NCI-H2227 (cell line): ENCODE results near the gene CCND1.

Source experiments
- DNase-seq: peaks from one replicate; lab custom pipeline; 2025; ENCODE audit not compliant: unreplicated experiment; lab: John Stamatoyannopoulos, UW

Gene CCND1

DNA sequence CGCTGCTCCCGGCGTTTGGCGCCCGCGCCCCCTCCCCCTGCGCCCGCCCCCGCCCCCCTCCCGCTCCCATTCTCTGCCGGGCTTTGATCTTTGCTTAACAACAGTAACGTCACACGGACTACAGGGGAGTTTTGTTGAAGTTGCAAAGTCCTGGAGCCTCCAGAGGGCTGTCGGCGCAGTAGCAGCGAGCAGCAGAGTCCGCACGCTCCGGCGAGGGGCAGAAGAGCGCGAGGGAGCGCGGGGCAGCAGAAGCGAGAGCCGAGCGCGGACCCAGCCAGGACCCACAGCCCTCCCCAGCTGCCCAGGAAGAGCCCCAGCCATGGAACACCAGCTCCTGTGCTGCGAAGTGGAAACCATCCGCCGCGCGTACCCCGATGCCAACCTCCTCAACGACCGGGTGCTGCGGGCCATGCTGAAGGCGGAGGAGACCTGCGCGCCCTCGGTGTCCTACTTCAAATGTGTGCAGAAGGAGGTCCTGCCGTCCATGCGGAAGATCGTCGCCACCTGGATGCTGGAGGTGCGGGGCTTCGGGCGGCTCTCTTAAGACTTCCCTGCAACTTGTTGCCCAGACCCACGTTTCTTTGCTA is at the start of gene CCND1:
CCND1 (plus strand) TSS at position 162 of the 587 bp plus-strand sequence; CDS start at position 320, 158 bp downstream.
- peak; percentile 53 for DNase-seq

DNA sequence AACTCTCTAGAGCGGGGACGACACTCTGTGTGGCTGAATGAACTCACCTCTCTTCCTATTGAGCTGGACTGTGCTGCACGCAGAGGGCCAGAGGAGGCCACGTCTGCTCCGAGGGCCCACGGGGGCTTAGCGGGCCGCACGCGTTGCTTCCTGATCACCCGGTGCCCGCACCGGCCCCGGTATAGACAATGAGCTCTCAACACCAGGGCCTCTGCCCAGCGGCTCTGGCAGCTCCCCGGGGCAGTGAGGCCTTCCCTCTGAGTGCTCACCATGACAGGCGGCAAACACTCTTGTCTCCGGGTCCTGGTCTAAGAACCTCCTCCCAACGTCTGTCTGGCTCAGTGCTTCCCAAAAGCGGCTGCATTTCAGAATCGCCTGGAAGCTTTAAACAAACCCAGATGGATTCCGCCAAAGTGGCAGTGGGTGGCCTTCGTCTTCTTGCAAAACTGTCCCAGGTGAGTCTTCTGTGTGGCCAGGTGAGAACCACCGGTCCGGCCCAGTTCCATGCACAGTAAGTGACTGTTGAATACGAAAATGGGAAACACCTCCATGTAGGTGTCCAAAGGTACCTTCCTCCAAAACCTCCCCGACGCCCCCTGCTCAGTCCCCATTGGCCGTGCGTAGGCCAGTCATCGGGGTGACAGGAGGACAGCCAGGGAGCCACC is 47.8 kb upstream of the CCND1 start:
- DNase-seq, result no peak

DNA sequence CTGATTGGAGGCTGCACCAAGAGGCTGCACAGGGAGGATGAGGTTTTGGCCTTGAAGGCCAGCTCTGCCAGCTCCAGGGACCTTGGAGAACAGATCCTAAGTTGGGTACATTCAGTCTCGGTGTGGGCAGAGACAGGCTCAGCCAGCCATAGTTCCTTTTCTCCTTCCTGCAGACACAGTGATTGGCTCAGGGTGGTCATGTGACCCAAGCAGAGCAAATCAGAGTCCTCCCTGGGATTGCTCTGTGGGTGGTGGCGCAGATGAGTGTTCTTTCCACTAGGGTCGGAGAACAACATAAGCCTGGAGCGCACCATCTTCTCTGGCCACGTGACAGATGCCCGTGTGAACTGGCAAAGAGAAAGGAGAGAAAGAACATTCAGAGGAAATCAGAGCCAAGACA is 47.1 kb upstream of the CCND1 start:
- DNase-seq, result no peak

DNA sequence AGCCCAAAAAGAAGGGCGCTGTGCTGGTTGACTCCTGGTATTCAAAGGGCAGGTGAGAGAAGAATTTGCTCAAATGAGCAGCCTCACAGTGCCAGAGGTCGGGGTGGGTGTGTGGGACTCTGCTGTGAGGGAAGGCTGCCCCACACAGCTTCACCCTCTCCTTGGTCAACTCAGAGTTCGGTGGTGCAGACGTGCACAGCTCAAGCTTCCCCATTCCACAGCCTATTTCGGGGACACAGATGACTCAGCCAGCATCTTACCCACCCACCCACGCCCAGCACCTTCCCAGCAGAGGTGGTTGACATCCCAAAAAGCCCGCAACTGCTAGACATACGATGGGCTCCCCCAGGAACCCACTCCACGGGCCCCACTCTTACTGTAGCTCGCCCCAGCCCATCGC is 46.5 kb upstream of the CCND1 start:
- DNase-seq, result no peak

DNA sequence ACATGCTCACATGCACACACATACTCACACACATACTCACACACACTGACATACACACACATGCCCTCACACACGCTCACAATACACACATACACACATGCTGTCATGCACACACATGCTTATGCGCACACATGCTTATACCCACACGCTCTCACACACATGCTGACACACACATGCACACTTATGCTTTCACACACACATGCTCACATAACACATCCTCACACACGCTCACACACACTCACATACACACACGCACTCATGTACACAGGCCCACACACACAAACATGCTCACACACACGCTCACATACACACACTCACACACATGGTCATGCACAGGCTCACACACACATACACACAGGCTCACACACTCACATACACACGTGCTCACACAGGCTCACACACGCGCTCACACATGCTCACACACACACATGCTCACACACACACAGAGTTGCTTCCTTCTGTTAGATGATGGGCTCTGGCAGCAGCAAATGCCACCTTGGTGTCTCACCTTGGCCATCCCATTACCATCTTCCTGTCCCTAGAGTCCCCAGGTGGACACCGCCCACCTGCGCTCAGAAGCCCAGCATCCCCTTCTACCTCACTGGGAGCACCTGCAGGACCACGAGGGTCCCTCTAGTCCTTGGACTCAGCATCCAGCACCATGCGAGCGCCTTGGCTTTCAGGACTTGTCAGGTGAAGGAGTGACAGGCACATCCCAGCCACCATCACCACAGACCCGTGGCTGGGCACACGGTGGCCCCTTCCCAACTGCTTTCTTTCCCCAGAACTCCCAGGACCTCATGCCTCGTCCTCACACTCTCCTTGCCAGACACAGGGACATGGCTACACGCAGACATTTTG is 44.9 kb upstream of the CCND1 start:
- DNase-seq, result no peak

DNA sequence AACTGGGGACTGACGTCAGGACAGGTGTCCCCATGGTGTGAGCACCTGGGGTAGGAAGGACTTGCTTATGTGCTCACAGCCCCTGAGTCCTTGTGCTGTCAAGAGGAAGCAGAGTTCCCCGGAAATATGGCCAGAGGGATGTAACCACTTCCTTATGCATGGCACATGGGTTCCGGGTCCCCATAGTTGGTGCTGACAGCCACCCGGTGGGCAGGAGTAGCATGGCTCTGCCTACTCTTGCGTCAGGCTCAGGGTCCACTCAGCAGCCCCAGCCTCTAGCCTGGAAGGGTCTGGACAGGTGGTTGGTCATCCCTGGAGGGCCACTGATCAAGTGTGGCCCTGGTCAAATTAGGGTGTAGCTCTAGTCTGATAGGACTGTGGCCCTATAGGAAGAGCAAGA is 42.8 kb upstream of the CCND1 start:
- DNase-seq, result no peak

DNA sequence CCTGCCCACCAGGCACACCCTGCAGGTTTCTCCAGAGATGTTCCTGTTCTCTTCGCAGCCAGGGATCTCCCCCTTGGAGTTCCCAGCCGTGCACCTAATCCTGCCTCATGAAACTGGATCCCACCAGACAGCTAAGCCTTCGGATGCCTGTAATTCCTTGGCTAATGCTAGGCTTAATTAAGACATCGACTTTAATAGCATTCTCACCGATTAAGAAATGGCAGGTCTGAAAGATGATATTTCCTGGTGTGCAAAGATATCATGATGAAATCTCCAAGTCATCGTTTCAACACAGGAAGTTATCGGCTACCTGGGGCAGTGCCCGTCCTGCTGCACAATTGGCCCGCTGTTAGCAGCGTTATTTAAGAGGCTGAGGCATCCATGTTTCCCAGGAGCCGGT is 41.5 kb upstream of the CCND1 start:
- DNase-seq, result no peak

DNA sequence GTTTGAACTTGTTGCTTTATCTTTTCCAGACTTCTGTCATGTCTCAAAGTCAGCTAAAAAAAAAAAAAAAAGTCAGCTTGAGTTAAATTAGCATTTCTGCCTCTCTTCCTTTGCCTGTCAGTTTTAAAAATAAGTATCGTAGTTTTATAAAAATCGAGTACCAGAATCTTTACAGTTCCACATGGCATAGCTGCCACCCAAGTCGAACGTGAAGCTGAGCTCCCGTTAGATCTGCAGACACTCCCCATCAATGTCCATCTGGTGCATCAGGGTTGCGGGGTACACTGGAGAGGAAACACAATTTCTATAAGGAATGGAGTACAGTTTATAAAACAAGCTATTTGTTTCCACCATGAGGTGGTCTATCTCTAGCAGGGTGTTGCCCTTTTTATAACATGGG is 41.0 kb upstream of the CCND1 start:
- no peak for DNase-seq

DNA sequence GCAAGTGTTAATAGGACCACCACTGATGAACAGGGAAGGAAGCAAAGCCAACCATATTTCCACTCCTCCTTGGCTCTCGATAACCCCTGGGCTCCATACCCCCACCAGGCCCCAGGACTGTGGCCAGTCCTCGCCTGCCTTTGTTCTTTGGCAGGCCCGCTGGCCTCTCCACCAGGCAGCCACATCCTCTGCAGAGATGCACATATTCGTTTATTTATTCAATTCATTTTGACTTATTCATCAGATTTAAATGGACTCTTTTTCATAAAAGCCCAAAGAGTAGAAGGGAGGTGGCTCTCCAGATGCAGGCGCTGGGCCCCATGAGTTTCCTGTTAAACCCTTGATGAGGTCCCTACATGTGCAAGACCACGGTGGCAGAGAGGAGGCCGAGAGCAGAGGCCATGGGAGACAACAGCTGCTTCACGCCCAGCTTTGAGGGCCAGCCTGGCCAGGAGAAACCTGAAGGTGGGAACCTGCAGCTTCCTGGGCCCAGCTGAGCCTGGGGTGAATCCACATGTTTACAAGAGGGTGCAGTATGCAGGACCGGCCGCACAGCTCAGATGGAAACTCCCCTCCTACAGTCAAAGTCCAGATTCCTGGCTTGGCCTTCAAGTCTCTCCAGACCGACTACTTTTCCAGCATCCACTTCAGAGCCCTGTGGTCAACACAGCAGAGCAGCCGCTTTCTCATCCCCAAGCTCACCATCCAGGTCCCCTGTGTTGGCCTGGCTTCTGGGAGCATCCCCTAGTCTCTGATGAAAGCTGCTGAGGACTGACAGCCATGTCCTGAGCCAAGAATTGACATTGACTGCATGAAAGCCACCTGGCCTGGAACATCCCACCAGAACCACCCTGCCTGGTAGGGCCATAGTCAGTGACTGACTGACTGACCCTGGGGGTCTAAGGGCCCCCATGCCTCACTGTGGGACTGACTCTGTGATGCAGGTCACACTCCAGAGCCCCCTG is 39.7 kb upstream of the CCND1 start:
- DNase-seq, result no peak

DNA sequence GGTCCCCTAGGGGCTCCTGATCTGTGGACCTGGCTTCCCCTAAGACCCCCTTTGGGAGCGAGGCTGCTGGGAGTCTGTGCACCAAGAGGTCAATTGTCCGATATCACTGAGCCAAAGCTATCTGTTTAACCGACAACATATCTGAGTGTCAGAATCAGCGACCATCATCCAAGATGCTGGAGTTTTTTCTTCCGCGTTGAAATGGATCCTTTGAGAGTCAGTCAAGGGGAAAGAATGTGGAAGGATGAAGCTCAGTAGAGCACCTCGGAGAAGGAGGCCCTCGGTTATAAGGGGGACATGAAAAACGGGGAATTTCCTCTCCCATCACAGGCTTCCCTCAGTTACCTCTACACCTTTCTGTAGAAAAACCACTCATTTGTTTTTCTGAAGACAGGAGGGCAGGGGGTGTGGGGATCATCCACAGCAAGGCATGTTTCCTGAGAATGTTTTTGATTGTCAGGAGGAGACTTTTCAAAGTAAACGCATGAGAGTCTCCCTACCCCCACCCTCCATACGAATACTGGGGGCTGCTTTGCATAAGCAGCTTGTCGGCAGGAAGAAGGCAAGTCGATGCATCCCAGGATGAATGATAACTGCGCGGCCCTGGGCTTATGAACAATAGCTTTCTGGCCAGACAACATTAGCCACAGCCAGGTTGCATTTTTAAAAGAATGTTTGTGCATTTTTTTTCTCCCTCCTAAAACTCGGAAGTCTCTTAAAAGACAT is 37.7 kb upstream of the CCND1 start:
- no peak for DNase-seq

DNA sequence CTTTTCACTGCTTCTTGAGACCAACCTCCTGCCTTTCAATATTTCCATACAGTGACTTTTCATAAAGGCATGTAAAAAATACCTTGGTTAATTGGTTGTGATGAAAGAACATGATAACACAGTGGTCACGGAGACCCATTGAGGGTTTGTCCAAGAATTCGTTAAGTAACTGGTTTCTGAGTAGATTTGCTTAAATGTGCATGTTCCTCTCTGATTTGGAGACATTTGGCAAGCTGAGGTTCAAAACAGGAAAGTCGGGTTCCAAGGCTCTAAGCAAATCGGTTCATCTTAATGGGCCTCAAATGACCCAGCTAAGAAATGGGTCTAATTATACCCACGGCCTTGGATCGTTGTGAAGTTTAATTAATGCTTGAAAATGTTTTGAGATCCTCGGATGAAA is 36.9 kb upstream of the CCND1 start:
- no peak for DNase-seq

DNA sequence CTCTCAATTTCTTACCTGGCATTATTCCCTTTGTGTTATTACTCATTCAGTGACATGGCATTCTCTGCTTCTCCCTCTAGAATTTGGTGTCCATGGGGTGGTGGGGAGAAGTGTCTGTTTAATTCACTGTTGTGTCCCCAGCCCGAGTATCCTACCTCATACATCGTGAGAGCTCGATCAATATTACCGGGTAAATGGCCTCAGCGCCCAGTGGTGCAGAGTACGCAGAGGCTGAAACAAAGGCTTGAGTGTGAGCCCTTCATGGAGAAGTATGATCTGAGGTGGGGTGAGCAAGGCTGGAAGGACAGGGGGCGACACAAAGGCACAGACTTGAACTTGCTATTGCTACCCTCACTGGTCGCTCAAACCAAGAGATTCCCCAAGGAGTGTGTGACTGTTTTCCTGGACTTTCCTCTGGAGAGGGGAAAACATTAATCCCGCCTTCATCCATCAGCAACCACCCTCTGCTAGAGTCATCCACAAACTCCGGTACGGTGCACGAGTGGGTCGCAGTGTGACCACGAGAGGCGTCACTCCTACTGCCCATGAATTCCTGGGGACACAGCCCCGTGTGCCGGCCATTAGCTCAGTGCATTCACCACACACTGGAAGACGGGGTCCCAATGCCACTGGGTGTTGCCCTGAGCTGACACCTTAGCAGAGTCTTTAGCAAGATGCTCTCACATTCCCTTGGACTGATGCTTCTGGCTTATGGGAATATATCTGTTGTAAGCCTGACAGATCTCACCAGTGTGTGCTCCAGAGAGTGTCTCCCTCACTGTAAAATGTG is 35.0 kb upstream of the CCND1 start:
- no peak for DNase-seq

DNA sequence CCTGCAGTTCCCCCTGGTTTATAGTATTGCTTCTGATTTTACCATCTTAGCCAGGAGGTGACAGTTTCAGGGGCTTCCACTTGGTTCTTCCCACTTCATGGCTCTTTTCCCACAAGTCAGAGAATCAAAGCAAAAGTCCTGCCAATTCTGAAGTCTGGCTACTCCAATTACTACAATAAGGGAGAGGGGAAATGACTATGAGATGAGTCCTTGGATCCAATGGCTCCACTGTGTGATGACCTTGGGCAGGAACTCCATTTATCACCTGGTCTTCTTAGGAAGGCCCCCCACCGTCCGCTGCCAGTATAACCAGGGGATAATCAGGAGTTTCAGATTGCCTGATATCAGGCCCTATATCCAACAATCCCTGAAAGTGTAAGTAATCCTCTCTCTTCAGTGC is 31.6 kb upstream of the CCND1 start:
- DNase-seq, result no peak

DNA sequence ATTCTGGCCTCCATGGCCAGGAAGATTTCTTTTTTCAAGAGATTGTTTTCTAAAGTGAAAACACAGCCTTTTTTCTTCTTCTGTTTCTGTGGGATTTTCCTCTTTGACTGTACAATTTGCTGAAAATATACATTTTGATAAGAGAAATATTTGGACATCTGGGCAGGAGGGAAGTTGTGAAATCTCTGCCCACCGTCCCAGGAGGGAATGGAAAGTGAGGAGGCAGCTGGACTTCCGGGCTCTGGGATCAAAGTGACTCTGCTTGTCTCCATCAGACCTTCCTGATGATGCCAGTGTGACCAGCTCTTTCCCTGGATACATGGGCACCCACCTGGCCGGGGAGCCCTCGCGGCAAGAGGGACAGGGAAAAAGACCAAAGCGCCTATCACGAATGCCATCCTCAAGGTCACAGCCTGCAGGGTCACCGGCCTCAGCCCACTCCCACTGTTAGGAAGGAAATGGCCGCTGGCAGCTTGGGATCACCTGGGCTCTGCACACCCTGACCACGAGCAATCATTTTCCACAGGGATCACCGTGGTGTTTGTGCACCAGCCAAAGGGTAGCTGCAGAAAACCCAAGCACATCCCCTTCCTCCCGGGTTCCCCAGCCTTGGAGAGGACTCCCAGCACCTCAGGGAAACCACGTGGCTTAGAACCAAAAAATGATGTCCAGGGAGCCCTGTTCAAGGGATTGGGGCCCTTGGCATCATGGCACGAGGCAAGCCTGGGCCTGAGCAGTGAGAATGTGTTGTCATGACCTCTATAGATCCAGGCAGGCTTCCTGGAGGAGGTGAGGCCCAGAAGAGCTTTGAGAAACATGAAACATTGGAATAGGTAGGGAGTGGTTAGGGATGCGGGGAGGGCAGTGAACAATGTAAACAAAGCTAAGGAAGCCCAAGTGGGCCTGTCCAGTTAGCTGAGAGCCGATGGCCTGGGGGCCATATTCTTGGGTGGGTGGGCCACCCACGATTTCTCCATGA is 29.1 kb upstream of the CCND1 start:
- DNase-seq, result no peak

DNA sequence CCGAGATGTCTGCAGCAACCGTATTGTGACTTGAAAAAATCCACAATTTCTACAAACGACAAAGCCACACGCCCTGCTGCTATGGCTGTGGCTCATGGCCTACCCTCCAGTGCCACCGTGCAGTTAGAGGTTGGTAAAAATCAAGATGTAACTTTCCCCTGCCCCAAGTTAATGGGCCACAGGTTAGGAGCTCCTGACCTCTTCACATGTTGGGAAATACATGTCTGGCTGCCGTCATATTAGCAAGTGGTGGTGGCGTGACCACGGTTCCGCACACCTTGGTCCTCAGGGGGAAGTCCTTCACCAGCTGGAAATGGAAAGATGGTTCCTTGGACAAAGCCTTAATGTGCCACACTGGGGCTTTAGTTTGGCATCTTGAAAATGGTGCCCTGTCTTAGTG is 27.4 kb upstream of the CCND1 start:
- no peak for DNase-seq

DNA sequence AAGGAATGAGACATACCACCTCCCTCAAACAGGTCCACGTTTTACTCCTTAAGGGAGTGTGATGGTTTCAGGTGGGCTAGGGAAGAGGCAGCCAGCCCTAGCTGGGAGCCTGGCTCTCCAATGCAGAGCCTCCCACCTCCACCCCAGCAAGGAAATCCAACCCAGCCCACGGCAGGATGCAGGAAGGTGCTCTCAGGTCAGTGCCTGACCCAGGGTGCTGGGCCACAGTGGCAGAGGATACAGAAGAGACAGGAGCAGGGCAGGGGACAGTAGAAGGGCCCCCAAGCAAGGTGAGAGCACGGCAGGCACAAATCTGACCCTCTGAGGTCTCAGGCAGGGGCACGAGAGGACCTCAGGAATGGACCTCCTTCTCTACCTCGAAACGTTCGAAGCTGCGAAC is 26.9 kb upstream of the CCND1 start:
- DNase-seq, result no peak

DNA sequence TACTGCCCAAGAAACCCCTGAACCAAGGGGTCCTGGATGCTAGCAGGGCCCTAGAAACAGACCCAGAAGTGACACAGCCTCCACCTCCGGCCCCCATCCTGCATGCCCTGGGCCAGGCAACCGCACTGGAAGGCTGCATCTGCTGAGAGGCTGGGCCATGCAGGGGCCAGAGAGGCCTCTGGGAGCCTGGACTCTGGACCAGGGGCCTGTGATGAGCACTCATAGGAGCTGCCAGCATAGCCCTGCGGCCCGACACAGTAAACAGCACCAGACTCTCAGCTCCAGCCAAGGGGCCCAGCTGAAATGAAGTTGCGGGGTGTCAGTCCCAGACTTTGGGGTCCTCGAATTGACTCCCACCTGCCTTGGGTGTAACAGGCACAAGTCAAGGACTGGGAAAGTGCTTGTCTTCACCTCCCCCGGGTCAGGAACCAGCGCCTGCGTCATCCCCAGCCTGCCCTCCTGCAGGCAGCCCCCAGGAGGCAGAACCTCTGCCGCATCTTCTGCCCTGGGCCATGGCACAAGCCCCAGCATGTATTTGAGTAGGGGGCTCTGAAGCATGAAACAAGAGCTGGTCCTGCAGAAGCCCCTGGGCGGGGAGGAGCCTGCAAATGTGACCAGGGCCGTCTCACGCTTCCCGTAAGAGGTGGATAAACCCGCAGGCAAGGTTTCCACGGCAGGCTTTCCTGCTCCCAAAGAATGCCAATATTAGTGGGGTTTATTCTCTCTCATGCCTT is 25.2 kb upstream of the CCND1 start:
- no peak for DNase-seq

DNA sequence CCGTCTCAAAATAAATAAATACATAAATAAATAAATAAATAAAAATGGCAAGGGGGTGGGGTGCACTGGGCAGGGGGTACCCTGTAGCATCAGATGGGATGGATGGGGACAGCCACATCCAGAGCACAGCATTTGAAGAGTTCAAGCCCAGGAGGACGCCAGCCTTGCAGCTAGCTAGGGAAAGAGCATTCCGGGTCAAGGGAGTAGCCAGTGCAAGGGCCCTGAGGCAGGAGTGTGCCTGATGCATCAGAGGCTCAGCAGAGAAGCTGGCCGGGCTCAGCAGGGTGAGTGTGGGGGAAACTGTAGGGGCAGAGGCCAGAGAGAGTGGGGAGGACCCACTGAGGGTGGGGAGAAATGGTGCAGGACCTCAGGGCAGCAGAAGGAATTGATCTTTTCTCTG is 23.7 kb upstream of the CCND1 start:
- DNase-seq, result no peak
